Neural progenitor cell (in vitro differentiated cells): Measurements from ENCODE around the gene CPO. TPM values are rescaled to one million over a fixed set of nuclear protein-coding genes. Genes with fewer than 3 reads are reported as not detected.

Experiments used
- DNase-seq: peaks from one replicate; pipeline ENCODE4 v3.0.0-alpha.2; 2016; ENCODE audit warnings: low spot score
- H2AFZ ChIP-seq: fragments of 200-600 bp; sonication (generic); replicated peaks from 2 replicates; pipeline ENCODE4 v1.6.1; 2016; ENCODE audit warnings: antibody characterized with exemption
- H3F3A ChIP-seq: fragments of 200-600 bp; sonication (generic); 2 replicates; pipeline ENCODE4 v1.6.1; 2016; ENCODE audit warnings: antibody characterized with exemption, low read depth
- H3K27ac ChIP-seq: fragments of 200-600 bp; sonication (generic); 2 replicates; pipeline ENCODE4 v1.5.1; 2016; ENCODE audit warnings: mild to moderate bottlenecking
- H3K27me3 ChIP-seq: fragments of 200-600 bp; sonication (generic); 2 replicates; pipeline ENCODE4 v1.6.1; 2016; ENCODE audit warnings: mild to moderate bottlenecking, moderate library complexity
- H3K36me3 ChIP-seq: fragments of 200-600 bp; sonication (generic); 2 replicates; pipeline ENCODE4 v1.5.1; 2016
- H3K4me1 ChIP-seq: fragments of 200-600 bp; sonication (generic); 2 replicates; pipeline ENCODE4 v1.6.1; 2016; ENCODE audit warnings: mixed run types
- H3K4me2 ChIP-seq: fragments of 200-600 bp; sonication (generic); 2 replicates; pipeline ENCODE4 v1.6.1; 2016
- H3K4me3 ChIP-seq: fragments of 200-600 bp; sonication (generic); 2 replicates; pipeline ENCODE4 v1.5.1; 2016
- H3K79me2 ChIP-seq: fragments of 200-600 bp; sonication (generic); 2 replicates; pipeline ENCODE4 v1.6.1; 2016; ENCODE audit warnings: low read depth
- H3K9ac ChIP-seq: fragments of 200-600 bp; sonication (generic); 2 replicates; pipeline ENCODE4 v1.6.1; 2016
- H3K9me3 ChIP-seq: fragments of 200-600 bp; sonication (generic); 2 replicates; pipeline ENCODE4 v1.5.1; 2016; ENCODE audit warnings: low read depth
- H4K20me1 ChIP-seq: fragments of 200-600 bp; sonication (generic); 2 replicates; pipeline ENCODE4 v1.6.1; 2016; ENCODE audit warnings: low read depth
- H3K27ac Mint-ChIP-seq: 3 replicates; pipeline ENCODE4 v1.8.0; 2021; ENCODE audit warnings: mixed read lengths
- H3K27me3 Mint-ChIP-seq: 2 replicates; pipeline ENCODE4 v1.8.0; 2022; ENCODE audit warnings: low read depth, mild to moderate bottlenecking, inconsistent platforms, moderate library complexity, mixed read lengths; ENCODE audit not compliant: insufficient read depth
- H3K36me3 Mint-ChIP-seq: 3 replicates; pipeline ENCODE4 v1.8.0; 2021; ENCODE audit warnings: mixed read lengths
- H3K4me1 Mint-ChIP-seq: 3 replicates; pipeline ENCODE4 v1.8.0; 2021; ENCODE audit warnings: mixed read lengths
- H3K4me3 Mint-ChIP-seq: 3 replicates; pipeline ENCODE4 v1.8.0; 2021; ENCODE audit warnings: mild to moderate bottlenecking, moderate library complexity, mixed read lengths
- H3K9me3 Mint-ChIP-seq: 3 replicates; pipeline ENCODE4 v1.8.0; 2020; ENCODE audit warnings: mixed read lengths
- EZH2 ChIP-seq: fragments of 200-600 bp; sonication (generic); IDR thresholded peaks from 2 replicates; pipeline ENCODE4 v1.6.1; 2017; ENCODE audit warnings: antibody characterized with exemption, mild to moderate bottlenecking, moderate library complexity
- EZH2phosphoT487 ChIP-seq: fragments of 200-600 bp; sonication (generic); IDR thresholded peaks from 2 replicates; pipeline ENCODE4 v1.6.1; 2017; ENCODE audit warnings: antibody characterized with exemption
- total RNA-seq: library from RNA; depleted of rRNA; stranded (reverse); fragments of >200 nt; gene quantifications from 2 replicates; pipeline ENCODE4 v1.2.3, GENCODE V29; 2015; ENCODE audit warnings: low replicate concordance
- TF ChIP-seq, protein P1 (sequence below): fragments of 200-600 bp; sonication (generic); IDR thresholded peaks from 2 replicates; pipeline ENCODE4 v1.5.1; 2017; ENCODE audit warnings: antibody characterized with exemption, mild to moderate bottlenecking

The CPO gene
- total RNA-seq, 1 donor from 2014 or later: not detected

DNA sequence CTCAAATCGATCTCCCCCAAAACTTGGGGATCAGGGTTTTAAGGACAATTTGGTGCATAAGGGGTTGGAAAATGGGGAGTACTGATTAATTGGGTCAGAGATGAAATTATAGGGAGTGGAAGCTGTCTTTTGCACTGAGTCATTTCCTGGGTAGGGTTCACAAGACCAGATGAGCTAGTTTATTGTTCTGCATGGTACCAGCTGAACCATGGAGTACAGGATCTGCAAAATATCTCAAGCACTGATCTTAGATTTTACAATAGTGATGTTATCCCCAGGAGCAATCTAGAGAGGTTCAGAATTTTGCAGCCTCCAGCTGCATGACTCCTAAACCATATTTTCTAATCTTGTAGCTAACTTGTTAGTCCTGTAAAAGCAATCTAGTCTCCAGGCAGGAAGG is 73.1 kb downstream of the CPO start:
- Mint-ChIP-seq H3K4me1 (peaks cover 19% of the 10 kb centered on the region), H3K27ac (no peak overlapping the region), H3K4me3 (no peak overlapping the region), H3K27me3 (no peaks in the 10 kb centered on the region), H3K36me3 (no peaks in the 10 kb centered on the region), H3K9me3 (peaks cover 2% of the 10 kb centered on the region)
- H3K27ac ChIP-seq: no peak overlapping the region
- no peak overlapping the region for H3K4me3 ChIP-seq
- TF ChIP-seq, protein P1, sequence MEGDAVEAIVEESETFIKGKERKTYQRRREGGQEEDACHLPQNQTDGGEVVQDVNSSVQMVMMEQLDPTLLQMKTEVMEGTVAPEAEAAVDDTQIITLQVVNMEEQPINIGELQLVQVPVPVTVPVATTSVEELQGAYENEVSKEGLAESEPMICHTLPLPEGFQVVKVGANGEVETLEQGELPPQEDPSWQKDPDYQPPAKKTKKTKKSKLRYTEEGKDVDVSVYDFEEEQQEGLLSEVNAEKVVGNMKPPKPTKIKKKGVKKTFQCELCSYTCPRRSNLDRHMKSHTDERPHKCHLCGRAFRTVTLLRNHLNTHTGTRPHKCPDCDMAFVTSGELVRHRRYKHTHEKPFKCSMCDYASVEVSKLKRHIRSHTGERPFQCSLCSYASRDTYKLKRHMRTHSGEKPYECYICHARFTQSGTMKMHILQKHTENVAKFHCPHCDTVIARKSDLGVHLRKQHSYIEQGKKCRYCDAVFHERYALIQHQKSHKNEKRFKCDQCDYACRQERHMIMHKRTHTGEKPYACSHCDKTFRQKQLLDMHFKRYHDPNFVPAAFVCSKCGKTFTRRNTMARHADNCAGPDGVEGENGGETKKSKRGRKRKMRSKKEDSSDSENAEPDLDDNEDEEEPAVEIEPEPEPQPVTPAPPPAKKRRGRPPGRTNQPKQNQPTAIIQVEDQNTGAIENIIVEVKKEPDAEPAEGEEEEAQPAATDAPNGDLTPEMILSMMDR: no peak
- H3K9me3 ChIP-seq: no peaks in the 10 kb centered on the region
- peaks cover 33% of the 10 kb centered on the region for H3K4me1 ChIP-seq
- no peak overlapping the region for H2AFZ ChIP-seq
- no peak for DNase-seq
- no peak overlapping the region for H3K4me2 ChIP-seq
- no peak overlapping the region for H3K9ac ChIP-seq
- H3K27me3 ChIP-seq: no peaks in the 10 kb centered on the region
- no peaks in the 10 kb centered on the region for H3K79me2 ChIP-seq
- H3K36me3 ChIP-seq: no peaks in the 10 kb centered on the region
- H3F3A ChIP-seq: peaks cover 29% of the 10 kb centered on the region
- no peaks in the 10 kb centered on the region for H4K20me1 ChIP-seq

DNA sequence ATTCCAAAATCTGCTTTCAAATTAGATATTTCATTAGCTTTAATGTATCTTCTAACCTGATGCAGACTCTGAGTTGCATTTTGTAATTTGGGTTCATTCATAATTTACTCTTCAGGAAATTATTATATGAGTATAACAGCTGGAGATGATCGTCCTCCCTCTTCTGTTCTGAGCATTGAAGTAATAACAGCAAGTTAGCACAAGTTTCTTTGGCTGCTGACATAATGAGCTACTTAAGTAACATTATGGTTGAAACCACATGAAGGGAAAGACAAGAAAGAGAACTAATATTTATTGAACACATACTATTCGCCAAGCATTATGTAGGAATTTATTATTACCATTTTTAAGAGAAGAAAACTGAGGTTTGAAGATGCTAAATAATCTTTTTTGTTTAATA is 75.1 kb downstream of the CPO start:
- Mint-ChIP-seq H3K27ac (no peak overlapping the region), H3K27me3 (peaks cover 3% of the 10 kb centered on the region), H3K36me3 (no peaks in the 10 kb centered on the region), H3K4me3 (no peak overlapping the region), H3K4me1 (peaks cover 2% of the 10 kb centered on the region), H3K9me3 (peaks cover 14% of the 10 kb centered on the region)
- Histone ChIP-seq H2AFZ (no peak overlapping the region), H3K9me3 (no peaks in the 10 kb centered on the region), H3K27ac (no peak overlapping the region), H3K4me2 (no peak overlapping the region), H3K36me3 (no peaks in the 10 kb centered on the region), H4K20me1 (no peaks in the 10 kb centered on the region), H3K27me3 (no peaks in the 10 kb centered on the region), H3K4me1 (peaks cover 15% of the 10 kb centered on the region), H3K4me3 (no peak overlapping the region), H3K79me2 (no peaks in the 10 kb centered on the region), H3F3A (peaks cover 9% of the 10 kb centered on the region), H3K9ac (no peak overlapping the region)
- TF ChIP-seq EZH2phosphoT487 (no peak), EZH2 (no peak)
- TF ChIP-seq, protein P1: no peak
- DNase-seq: no peak

DNA sequence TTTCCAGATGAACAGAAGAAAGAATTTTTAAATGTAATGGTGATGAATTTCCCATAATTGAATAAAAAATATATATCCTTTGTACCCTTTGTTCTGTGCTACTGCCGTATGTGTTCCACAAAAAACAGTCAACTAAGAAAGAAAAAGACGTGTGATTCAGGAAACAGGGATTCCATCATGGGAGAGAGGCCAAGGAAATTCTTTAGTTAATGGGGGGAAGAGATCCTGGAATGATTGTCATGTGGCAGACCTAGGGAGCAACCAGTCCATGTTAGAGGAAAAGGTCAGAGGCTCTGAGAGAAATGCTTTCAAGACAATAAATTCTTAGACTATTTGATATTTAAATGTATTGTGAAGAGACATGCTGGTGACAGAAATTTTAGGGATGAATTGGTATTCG is 76.6 kb downstream of the CPO start:
- H3K9me3 Mint-ChIP-seq: peaks cover 14% of the 10 kb centered on the region
- no peak overlapping the region for H3K27ac Mint-ChIP-seq
- H3K4me3 Mint-ChIP-seq: no peak overlapping the region
- no peaks in the 10 kb centered on the region for H3K79me2 ChIP-seq
- H3K4me2 ChIP-seq: no peak overlapping the region
- no peaks in the 10 kb centered on the region for H3F3A ChIP-seq
- no peak overlapping the region for H3K4me3 ChIP-seq
- H3K27me3 Mint-ChIP-seq: peaks cover 3% of the 10 kb centered on the region
- H2AFZ ChIP-seq: no peak overlapping the region
- H3K27ac ChIP-seq: no peak overlapping the region
- no peak overlapping the region for H3K9ac ChIP-seq
- no peak for DNase-seq
- peaks cover 2% of the 10 kb centered on the region for H3K4me1 Mint-ChIP-seq
- no peaks in the 10 kb centered on the region for H3K36me3 Mint-ChIP-seq
- no peak for TF ChIP-seq EZH2
- TF ChIP-seq, protein P1: no peak
- no peak for TF ChIP-seq EZH2phosphoT487
- no peaks in the 10 kb centered on the region for H3K9me3 ChIP-seq
- no peaks in the 10 kb centered on the region for H3K36me3 ChIP-seq
- H4K20me1 ChIP-seq: no peaks in the 10 kb centered on the region
- no peaks in the 10 kb centered on the region for H3K27me3 ChIP-seq
- peaks cover 8% of the 10 kb centered on the region for H3K4me1 ChIP-seq

Other genes starting within 250 kb of the CPO start
- gene DYTN, start 221.1 kb upstream of the CPO start, total RNA-seq: not detected in 2 replicates
- gene MDH1B, start 174.2 kb upstream of the CPO start, total RNA-seq: 3.7 and 3.9 TPM in 2 replicates
- 32.7 and 39.0 TPM in 2 replicates for gene FASTKD2, start 173.9 kb upstream of the CPO start, total RNA-seq
- 5.2 and 7.2 TPM in 2 replicates for gene KLF7, start 226.4 kb downstream of the CPO start, total RNA-seq